Kidney epithelial cell (primary cell): ENCODE measurements around the gene MRTFB. TPM values are rescaled to one million over a fixed set of nuclear protein-coding genes. Genes with fewer than 3 reads are reported as not detected.

Source experiments
- DNase-seq: peaks from one replicate; pipeline ENCODE4 v3.0.0-alpha.2; 2010; ENCODE audit warnings: low read depth
- H3K27me3 ChIP-seq: 2 replicates; pipeline ENCODE4 v1.6.0; 2011; ENCODE audit warnings: low read length; ENCODE audit not compliant: control insufficient read depth, insufficient read depth
- H3K36me3 ChIP-seq: 2 replicates; pipeline ENCODE4 v1.5.1; 2011; ENCODE audit warnings: low read length; ENCODE audit not compliant: control insufficient read depth, insufficient read depth
- H3K4me3 ChIP-seq: 2 replicates; pipeline ENCODE4 v1.5.1; 2011; ENCODE audit warnings: low read depth, mild to moderate bottlenecking, control low read depth, low read length
- total RNA-seq: library from RNA; depleted of rRNA; stranded (reverse); fragments of >200 nt; gene quantifications from 2 replicates; pipeline ENCODE4 v1.2.3, GENCODE V29; 2015
- TF ChIP-seq, protein P1 (sequence below): IDR thresholded peaks from 2 replicates; pipeline ENCODE4 v1.5.1; 2011; ENCODE audit warnings: mild to moderate bottlenecking, moderate library complexity, low read length, control low read depth, inconsistent platforms; ENCODE audit not compliant: insufficient read depth, poor library complexity, severe bottlenecking

Gene MRTFB
- total RNA-seq, 1 donor from 2014 or later: 15.8 TPM

- no peak for DNase-seq
- Histone ChIP-seq H3K36me3 (no peaks in the 10 kb centered on the region), H3K27me3 (no peaks in the 10 kb centered on the region), H3K4me3 (no peak overlapping the region)
- TF ChIP-seq, protein P1, sequence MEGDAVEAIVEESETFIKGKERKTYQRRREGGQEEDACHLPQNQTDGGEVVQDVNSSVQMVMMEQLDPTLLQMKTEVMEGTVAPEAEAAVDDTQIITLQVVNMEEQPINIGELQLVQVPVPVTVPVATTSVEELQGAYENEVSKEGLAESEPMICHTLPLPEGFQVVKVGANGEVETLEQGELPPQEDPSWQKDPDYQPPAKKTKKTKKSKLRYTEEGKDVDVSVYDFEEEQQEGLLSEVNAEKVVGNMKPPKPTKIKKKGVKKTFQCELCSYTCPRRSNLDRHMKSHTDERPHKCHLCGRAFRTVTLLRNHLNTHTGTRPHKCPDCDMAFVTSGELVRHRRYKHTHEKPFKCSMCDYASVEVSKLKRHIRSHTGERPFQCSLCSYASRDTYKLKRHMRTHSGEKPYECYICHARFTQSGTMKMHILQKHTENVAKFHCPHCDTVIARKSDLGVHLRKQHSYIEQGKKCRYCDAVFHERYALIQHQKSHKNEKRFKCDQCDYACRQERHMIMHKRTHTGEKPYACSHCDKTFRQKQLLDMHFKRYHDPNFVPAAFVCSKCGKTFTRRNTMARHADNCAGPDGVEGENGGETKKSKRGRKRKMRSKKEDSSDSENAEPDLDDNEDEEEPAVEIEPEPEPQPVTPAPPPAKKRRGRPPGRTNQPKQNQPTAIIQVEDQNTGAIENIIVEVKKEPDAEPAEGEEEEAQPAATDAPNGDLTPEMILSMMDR: no peak
Measured at GRCh38 chr16:14105760-14106375, 34.7 kb downstream of the MRTFB start.

- Histone ChIP-seq H3K27me3 (no peaks in the 10 kb centered on the region), H3K4me3 (no peak overlapping the region), H3K36me3 (no peaks in the 10 kb centered on the region)
- no peak for DNase-seq
- TF ChIP-seq, protein P1: no peak
Measured at GRCh38 chr16:14106457-14106856, 35.3 kb downstream of the MRTFB start.

DNA sequence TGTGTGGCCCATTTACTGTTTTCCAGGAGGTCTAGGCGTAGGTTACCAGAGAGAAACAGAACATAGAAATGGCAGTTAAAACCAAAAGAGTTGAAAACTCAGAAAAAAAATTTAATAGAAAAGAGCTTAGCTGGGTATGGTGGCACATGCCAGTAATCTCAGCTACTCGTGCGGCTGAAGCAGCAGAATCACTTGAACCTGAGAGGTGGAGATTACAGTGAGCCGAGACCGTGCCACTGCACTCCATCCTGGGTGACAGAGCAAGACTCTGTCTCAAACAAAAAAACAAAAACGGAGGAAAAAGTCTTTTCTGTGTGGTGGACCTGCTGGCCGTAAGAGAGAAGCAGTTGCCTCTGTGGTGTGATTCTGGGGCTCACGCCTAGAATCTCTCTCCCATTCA, 35.8 kb downstream of the MRTFB start:
- TF ChIP-seq, protein P1: no peak
- Histone ChIP-seq H3K36me3 (no peaks in the 10 kb centered on the region), H3K27me3 (no peaks in the 10 kb centered on the region), H3K4me3 (no peak overlapping the region)
- no peak for DNase-seq

- TF ChIP-seq, protein P1: no peak
- no peak for DNase-seq
- H3K36me3 ChIP-seq: no peaks in the 10 kb centered on the region
Measured at GRCh38 chr16:14109077-14109775, 38.1 kb downstream of the MRTFB start.

GRCh38 chr16:14109782-14110727, 38.9 kb downstream of the MRTFB start:
- H3K4me3 ChIP-seq: no peak overlapping the region
- TF ChIP-seq, protein P1: no peak
- H3K36me3 ChIP-seq: no peaks in the 10 kb centered on the region
- DNase-seq: no peak
- H3K27me3 ChIP-seq: no peaks in the 10 kb centered on the region

More at GRCh38 chr16:14109077-14109775, 38.1 kb downstream of the MRTFB start:
- H3K4me3 ChIP-seq: no peak overlapping the region
- H3K27me3 ChIP-seq: no peaks in the 10 kb centered on the region
